GM19452 (cell line): Measurements from ENCODE around the gene RWDD1.

ENCODE experiments used
- ATAC-seq: cut with Tn5 transposase; IDR thresholded peaks from one replicate; pipeline ENCODE4 v1.9.1; 2021; ENCODE audit not compliant: unreplicated experiment

Gene RWDD1

GRCh38 chr6:116570856-116571682 lies at the start of gene RWDD1:
TSS of gene RWDD1 (plus strand) at chr6:116571504. CDS start at chr6:116571583, 79 bp downstream.
- ATAC-seq: peak; percentile 95

- ATAC-seq: no peak
These were observed 48.4 kb upstream of the RWDD1 start for GRCh38 chr6:116522896-116523295.

- no peak for ATAC-seq
These were observed 47.1 kb upstream of the RWDD1 start for GRCh38 chr6:116524236-116524635.

- ATAC-seq: no peak
These were observed 43.2 kb upstream of the RWDD1 start for GRCh38 chr6:116528133-116528532.

- ATAC-seq: no peak
These were observed 42.5 kb upstream of the RWDD1 start for GRCh38 chr6:116528780-116529179.

- ATAC-seq: no peak
These were observed 41.6 kb upstream of the RWDD1 start for GRCh38 chr6:116529466-116530290.

GRCh38 chr6:116530436-116530835 lies 40.9 kb upstream of the RWDD1 start:
- no peak for ATAC-seq

- no peak for ATAC-seq
These were observed 39.4 kb upstream of the RWDD1 start for GRCh38 chr6:116531675-116532570.

GRCh38 chr6:116533233-116533957 lies 37.9 kb upstream of the RWDD1 start:
- no peak for ATAC-seq

- ATAC-seq: no peak
These were observed 36.2 kb upstream of the RWDD1 start for GRCh38 chr6:116535109-116535508.

GRCh38 chr6:116536216-116536621 lies 35.1 kb upstream of the RWDD1 start:
- ATAC-seq: peak; percentile 60

GRCh38 chr6:116542426-116542825 lies 28.9 kb upstream of the RWDD1 start:
- no peak for ATAC-seq

GRCh38 chr6:116543149-116543548 lies 28.2 kb upstream of the RWDD1 start:
- ATAC-seq: no peak

GRCh38 chr6:116545651-116546050 lies 25.7 kb upstream of the RWDD1 start, which contains the start of gene TRAPPC3L:
TSS of gene TRAPPC3L (minus strand) at chr6:116545684. CDS start at chr6:116545514, 170 bp downstream.
- ATAC-seq: no peak

GRCh38 chr6:116547358-116547757 lies 23.9 kb upstream of the RWDD1 start:
- ATAC-seq: no peak

- no peak for ATAC-seq
These were observed 20.5 kb upstream of the RWDD1 start for GRCh38 chr6:116550796-116551195.

GRCh38 chr6:116553451-116553850 lies 17.9 kb upstream of the RWDD1 start, which contains the start of gene CALHM4:
TSS of gene CALHM4 (plus strand) at chr6:116553751. CDS start at chr6:116553794, 43 bp downstream.
- no peak for ATAC-seq

GRCh38 chr6:116556065-116556464 lies 15.2 kb upstream of the RWDD1 start:
- ATAC-seq: no peak

GRCh38 chr6:116556814-116557415 lies 14.4 kb upstream of the RWDD1 start:
- ATAC-seq: no peak

GRCh38 chr6:116557893-116558292 lies 13.4 kb upstream of the RWDD1 start:
- no peak for ATAC-seq
